Right cardiac atrium (tissue), 5 donors: ENCODE data around the gene ZNRD2. TPM values are rescaled to one million over a fixed set of nuclear protein-coding genes. Genes with fewer than 3 reads are reported as not detected.

Source experiments
- ATAC-seq, 2 donors: fragments of 200-7000 bp; cut with Tn5 transposase; one replicate each; pipeline versions ENCODE4 v1.8.0 to v1.9.1; 2020; ENCODE audit warnings: moderate library complexity in 2 of 2, mild to moderate bottlenecking in 1 of 2
- DNase-seq, 3 donors: peaks; one replicate each; pipeline ENCODE4 v3.0.0-alpha.2; 2020
- H3K27ac ChIP-seq: one replicate; pipeline ENCODE4 v1.5.1; 2013; ENCODE audit warnings: mild to moderate bottlenecking, low read length, control low read depth, moderate library complexity
- H3K27me3 ChIP-seq: one replicate; pipeline ENCODE4 v1.6.1; 2013; ENCODE audit not compliant: control insufficient read depth, insufficient read depth
- H3K4me1 ChIP-seq: one replicate; pipeline ENCODE4 v1.6.1; 2013; ENCODE audit warnings: low read length; ENCODE audit not compliant: control insufficient read depth, insufficient read depth
- H3K4me3 ChIP-seq: one replicate; pipeline ENCODE4 v1.5.1; 2013; ENCODE audit warnings: low read length, control low read depth
- H3K9me3 ChIP-seq: one replicate; pipeline ENCODE4 v1.6.1; 2013; ENCODE audit warnings: low read length; ENCODE audit not compliant: control insufficient read depth
- WGBS: extraction: QIAGEN DNeasy Blood & Tissue Kit; methylation state at CpG from one replicate; pipeline ENCODE4 v1.1.7; 2013; 5-methylcytosine and 5-hydroxymethylcytosine counted together
- intact Hi-C, 4 donors: fragments of 100-400 bp; cut with DNase I; formaldehyde crosslinking; loops; one replicate each; pipeline versions ENCODE4 v1.11.0 to v1.14.0; 2022 to 2023
- polyA plus RNA-seq: library from polyadenylated mRNA; stranded (reverse); fragments of 200-250 nt; gene quantifications from one replicate; pipeline ENCODE4 v1.2.3, GENCODE V29; 2013
- total RNA-seq, 4 donors: library from RNA; stranded (reverse); fragmentation: NEBNext Ultra II Directional; extraction: Animal tissue kit (Norgen Biotek cat#: 25700); gene quantifications; one replicate each; pipeline ENCODE4 v1.2.1, GENCODE V29; 2021
- donor health status: healthy with polysubstance abuse.
- donor health status: DM: no; HTN: yes; CAD: no.
- donor health status: DM: no; HTN: no; CAD: no.
- donor health status: DM: no; HTN: yes; CAD: no; lungs with severe emphysema.
- donor health status: DM: yes; HTN: yes; CAD: no.

The ZNRD2 gene
- total and polyA plus RNA-seq, 5 donors = 32.6 to 56.8 (median 35.2) TPM

- ATAC-seq = no peak
- Histone ChIP-seq H3K27me3 (no peaks in the 10 kb centered on the region), H3K9me3 (no peaks in the 10 kb centered on the region), H3K4me3 (no peak overlapping the region), H3K27ac (no peak overlapping the region), H3K4me1 (no peaks in the 10 kb centered on the region)
- no peak for DNase-seq
- intact Hi-C loops = loop anchor here in 2 of 4 donors (10.0 kb wide), 1 partner anchor 56 kb away; no protein-coding TSS in a partner anchor
- 93% methylated on average over 3 of the region's 3 CpGs for WGBS
These were observed 21.2 kb upstream of the ZNRD2 start for GRCh38 chr11:65549096-65549495.

GRCh38 chr11:65551572-65552387 lies 18.5 kb upstream of the ZNRD2 start:
- H3K27ac ChIP-seq = no peak overlapping the region
- 68% methylated on average over 17 of the region's 17 CpGs for WGBS
- intact Hi-C loops = no loop called here

GRCh38 chr11:65552388-65552951 lies 17.8 kb upstream of the ZNRD2 start:
- Histone ChIP-seq H3K4me1 (no peaks in the 10 kb centered on the region), H3K27me3 (no peaks in the 10 kb centered on the region), H3K27ac (no peak overlapping the region), H3K9me3 (no peaks in the 10 kb centered on the region), H3K4me3 (no peak overlapping the region)
- ATAC-seq (no peak), DNase-seq (no peak)
- intact Hi-C loops = no loop called here
- WGBS = 82% methylated on average over 9 of the region's 9 CpGs

More at GRCh38 chr11:65551572-65552387, 18.5 kb upstream of the ZNRD2 start:
- Histone ChIP-seq H3K27me3 (no peaks in the 10 kb centered on the region), H3K9me3 (no peaks in the 10 kb centered on the region), H3K4me3 (no peak overlapping the region), H3K4me1 (no peaks in the 10 kb centered on the region)
- peak in 1 of 2 donors; percentile 19 for ATAC-seq
- peak; percentile 44 to 83 (median 80) for DNase-seq

- Histone ChIP-seq H3K9me3 (no peaks in the 10 kb centered on the region), H3K27ac (no peak overlapping the region), H3K27me3 (no peaks in the 10 kb centered on the region), H3K4me3 (no peak overlapping the region), H3K4me1 (no peaks in the 10 kb centered on the region)
- peak in 2 of 3 donors; percentile 58 to 62 for DNase-seq
- WGBS = 64% methylated on average over 37 of the region's 37 CpGs
- ATAC-seq = no peak
- intact Hi-C loops = no loop called here
These were observed 16.8 kb upstream of the ZNRD2 start for GRCh38 chr11:65553301-65554001.

- ATAC-seq (no peak), DNase-seq (peak in 1 of 3 donors; percentile 58)
- Histone ChIP-seq H3K9me3 (no peaks in the 10 kb centered on the region), H3K27me3 (no peaks in the 10 kb centered on the region), H3K27ac (no peak overlapping the region), H3K4me1 (peaks cover 3% of the 10 kb centered on the region), H3K4me3 (no peak overlapping the region)
- 85% methylated on average over 27 of the region's 27 CpGs for WGBS
- intact Hi-C loops = no loop called here
These were observed 16.0 kb upstream of the ZNRD2 start for GRCh38 chr11:65554057-65554818.

GRCh38 chr11:65554842-65555430 lies 15.3 kb upstream of the ZNRD2 start:
- Histone ChIP-seq H3K4me1 (peaks cover 4% of the 10 kb centered on the region), H3K4me3 (no peak overlapping the region)

GRCh38 chr11:65555693-65556231 lies 14.5 kb upstream of the ZNRD2 start:
- no peak overlapping the region for H3K4me3 ChIP-seq
- WGBS = 21% methylated on average over 6 of the region's 6 CpGs
- peak overlapping the region; percentile 11 for H3K27ac ChIP-seq
- no peaks in the 10 kb centered on the region for H3K9me3 ChIP-seq
- peaks cover 9% of the 10 kb centered on the region for H3K4me1 ChIP-seq
- intact Hi-C loops = no loop called here
- peak; percentile 81 to 85 (median 83) for DNase-seq
- H3K27me3 ChIP-seq = no peaks in the 10 kb centered on the region
- peak; percentile 4 to 74 for ATAC-seq

More at GRCh38 chr11:65554842-65555430, 15.3 kb upstream of the ZNRD2 start:
- H3K9me3 ChIP-seq = no peaks in the 10 kb centered on the region
- DNase-seq (peak in 1 of 3 donors; percentile 32), ATAC-seq (no peak)
- no peaks in the 10 kb centered on the region for H3K27me3 ChIP-seq
- no peak overlapping the region for H3K27ac ChIP-seq
- 72% methylated on average over 4 of the region's 4 CpGs for WGBS
- intact Hi-C loops = no loop called here

- Histone ChIP-seq H3K4me3 (peak overlapping the region; percentile 90), H3K9me3 (no peaks in the 10 kb centered on the region), H3K27ac (peak overlapping the region; percentile 67), H3K4me1 (peaks cover 12% of the 10 kb centered on the region), H3K27me3 (no peaks in the 10 kb centered on the region)
- peak in 1 of 3 donors; percentile 37 for DNase-seq
- intact Hi-C loops = no loop called here
- WGBS = 72% methylated on average over 12 of the region's 12 CpGs
- no peak for ATAC-seq
These were observed 13.6 kb upstream of the ZNRD2 start for GRCh38 chr11:65556470-65557279.

- DNase-seq = peak in 2 of 3 donors; percentile 75 to 82
- 1% methylated on average over 47 of the region's 47 CpGs for WGBS
- intact Hi-C loops = no loop called here
These were observed 12.8 kb upstream of the ZNRD2 start for GRCh38 chr11:65557280-65558001.

More at GRCh38 chr11:65557280-65558001, 12.8 kb upstream of the ZNRD2 start:
- Histone ChIP-seq H3K4me3 (peak overlapping the region; percentile 90), H3K27ac (peak overlapping the region; percentile 67), H3K4me1 (peaks cover 12% of the 10 kb centered on the region), H3K9me3 (no peaks in the 10 kb centered on the region), H3K27me3 (no peaks in the 10 kb centered on the region)
- no peak for ATAC-seq
